ENCODE results near the gene STUB1. TPM values are rescaled to one million over a fixed set of nuclear protein-coding genes. Genes with fewer than 3 reads are reported as not detected.
"Not testable (repeated sequence)": the region's sequence is repeated elsewhere in the genome, so short reads cannot be mapped to it uniquely, and the experiment has no call there.

Gene STUB1
- polyA plus RNA-seq, 4 donors: 93.2 to 138 (median 122) TPM

DNA sequence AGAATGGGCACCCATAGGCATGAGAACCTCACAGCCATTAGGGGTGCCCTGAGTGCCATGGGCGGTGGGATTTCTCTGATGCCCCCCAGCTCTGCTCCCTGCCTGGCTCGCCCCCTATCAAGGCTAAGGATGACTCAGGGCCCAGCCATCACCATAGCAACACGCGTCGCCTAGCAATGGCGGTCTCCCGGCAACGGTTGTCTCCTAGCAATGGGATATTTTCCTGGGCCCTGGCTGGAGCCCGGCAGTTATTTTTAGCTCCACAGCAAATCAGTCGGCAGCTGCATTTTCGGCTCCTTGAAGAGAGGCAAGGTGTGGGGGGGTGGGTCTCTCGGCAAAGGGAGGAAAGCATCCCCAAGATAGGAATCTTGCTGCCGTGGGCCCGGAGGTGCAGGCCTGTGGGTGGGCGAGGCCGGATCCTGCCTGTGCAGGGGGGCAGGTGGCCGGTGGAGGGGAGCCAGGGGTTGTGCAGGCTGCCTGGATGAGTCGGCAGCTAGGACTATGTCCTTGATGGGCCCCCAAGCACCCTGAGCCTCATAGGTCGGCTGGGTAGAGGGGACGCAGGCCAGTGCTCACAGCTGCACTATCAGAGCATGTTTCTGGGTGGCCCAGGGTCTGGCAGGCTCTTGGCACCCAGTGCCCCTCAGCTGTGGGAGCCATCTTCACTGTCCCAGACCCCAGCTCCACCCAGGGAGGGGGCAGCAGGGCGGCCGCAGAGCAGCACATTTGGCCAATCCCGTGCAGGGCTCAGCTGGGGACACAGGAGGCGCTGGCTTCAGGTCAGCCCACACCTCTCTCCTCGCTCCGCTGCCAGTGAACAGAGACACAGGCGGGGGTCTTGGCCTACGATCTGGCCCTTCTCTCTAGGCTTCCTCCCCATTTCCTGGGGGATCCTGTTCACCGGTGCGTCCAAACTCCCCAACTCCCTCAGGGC, 29.6 kb downstream of the STUB1 start:
- DNase-seq (ENCODE audit: low read depth in 4 of 4, low spot score in 3 of 4): no peak

DNA sequence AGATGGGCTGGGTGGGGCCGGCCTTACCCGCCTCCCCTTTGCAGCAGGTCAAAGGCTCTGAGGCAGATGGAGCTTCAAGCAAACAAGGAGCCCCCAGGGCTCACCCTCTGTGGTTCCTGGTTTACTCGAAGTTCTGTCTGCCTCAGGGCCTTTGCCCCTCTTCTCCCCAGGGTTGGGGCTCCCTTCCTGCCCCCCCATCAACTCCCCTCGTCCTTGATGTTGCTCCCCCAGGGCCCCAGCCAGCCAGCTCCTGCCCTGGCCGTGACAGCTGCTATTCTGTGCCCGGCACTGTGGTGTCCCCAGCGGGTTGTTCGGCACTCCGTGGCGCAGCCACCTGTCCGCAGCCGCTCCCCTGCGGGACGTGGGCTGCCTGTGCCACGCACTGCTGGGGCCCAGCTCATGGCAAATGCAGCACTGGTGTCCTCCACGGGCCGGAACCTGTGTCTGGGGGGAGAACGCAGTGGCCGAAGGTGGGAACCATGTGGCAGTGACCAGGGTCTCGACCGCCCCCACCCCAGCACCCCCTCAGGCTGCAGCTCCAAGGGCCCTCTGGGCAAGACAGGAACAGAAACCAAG, 30.4 kb downstream of the STUB1 start:
- DNase-seq (ENCODE audit: low read depth in 4 of 4, low spot score in 3 of 4): no peak

- no peak for DNase-seq (ENCODE audit: low read depth in 4 of 4, low spot score in 3 of 4)
Observed at GRCh38 chr16:711084-711483, 30.9 kb downstream of the STUB1 start.

DNA sequence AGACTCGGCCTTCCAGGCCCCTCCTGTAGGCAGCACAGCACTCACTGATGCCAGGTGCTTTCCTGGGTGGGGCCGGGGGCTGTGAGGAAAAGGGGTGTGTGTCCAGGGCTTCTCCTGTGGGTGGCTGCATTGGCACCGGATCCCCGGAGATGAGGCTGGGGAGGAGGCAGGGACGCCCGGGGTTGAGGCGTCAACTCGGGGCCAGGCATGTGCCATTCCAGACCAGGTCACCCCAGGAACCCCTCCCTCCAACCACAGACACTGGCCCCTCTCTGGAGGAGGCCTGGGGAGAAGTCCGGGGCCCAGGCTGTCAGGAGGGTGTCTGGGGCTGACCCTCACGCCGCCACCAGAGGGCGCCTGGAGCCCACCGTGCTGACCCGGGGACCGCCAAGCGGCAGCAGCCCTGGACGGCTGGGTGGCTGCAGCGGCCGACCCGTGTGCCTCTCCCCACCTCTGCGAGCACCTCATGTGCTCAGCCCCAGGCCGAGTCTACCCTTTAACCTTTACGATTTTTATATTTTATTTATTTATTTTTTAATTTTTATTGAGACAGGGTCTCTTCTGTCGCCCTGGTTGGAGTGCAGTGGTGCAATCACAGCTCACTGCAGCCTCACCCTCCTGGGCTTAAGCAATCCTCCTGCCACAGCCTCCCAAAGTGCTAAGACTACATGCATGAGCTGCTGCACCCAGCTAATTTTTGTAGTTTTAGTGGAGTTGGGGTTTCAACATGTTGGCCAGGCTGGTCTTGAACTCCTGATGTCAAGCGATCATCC, 31.5 kb downstream of the STUB1 start:
- no peak for DNase-seq (ENCODE audit: low read depth in 4 of 4, low spot score in 3 of 4)

DNA sequence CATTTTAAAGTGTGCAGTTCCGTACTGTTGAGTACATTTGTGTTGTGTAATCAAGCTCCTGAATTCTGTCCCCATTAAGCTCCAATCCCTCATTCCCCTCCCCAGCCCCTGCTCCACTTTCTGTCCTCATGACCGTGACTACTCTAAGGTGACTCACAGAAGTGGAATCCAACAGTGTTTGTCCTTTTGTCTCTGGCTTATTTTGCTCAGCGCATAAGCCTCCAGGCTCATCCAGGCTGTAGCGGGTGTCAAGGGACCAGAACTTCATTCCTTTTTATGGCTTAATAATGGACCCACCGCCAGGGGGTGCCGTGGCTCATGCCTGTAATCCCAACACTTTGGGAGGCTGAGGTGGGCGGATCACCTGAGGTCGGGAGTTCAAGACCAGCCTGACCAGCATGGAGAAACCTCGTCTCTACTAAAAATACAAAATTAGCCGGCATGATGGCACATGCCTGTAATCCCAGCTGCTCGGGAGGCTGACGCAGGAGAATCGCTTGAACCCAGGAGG, 32.6 kb downstream of the STUB1 start:
- DNase-seq (ENCODE audit: low read depth in 4 of 4, low spot score in 3 of 4): not testable (repeated sequence)

DNA sequence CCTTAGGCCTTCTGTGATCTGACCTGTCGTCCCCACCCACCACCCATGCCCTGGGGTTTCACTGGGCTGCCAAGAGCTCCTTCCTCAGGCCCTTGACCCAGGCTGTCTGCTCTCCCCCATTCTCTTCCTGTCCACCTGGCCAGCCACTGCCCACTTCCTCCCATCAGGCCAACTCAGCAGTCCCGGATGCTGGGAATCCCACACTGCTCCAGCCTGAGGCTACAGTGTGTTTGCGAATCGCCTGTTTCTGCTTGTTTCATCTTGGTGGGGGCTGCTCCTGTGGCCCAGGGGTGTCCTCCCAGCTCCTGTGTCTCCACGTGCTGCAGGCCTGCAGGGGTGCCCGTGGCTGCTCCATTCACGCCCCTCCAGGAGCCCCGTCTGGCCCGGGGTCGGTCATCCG, 33.9 kb downstream of the STUB1 start:
- DNase-seq (ENCODE audit: low read depth in 4 of 4, low spot score in 3 of 4): no peak

GRCh38 chr16:714558-715476, 34.6 kb downstream of the STUB1 start, which contains the start of gene METRN:
METRN (plus strand) TSS chr16:715118; CDS start chr16:715290, 172 bp downstream.
- peak in 3 of 4 donors; percentile 70 to 79 (median 72) for DNase-seq (ENCODE audit: low read depth in 4 of 4, low spot score in 3 of 4)

- DNase-seq (ENCODE audit: low read depth in 4 of 4, low spot score in 3 of 4): no peak
Observed at GRCh38 chr16:715477-716199, 35.4 kb downstream of the STUB1 start.

- no peak for DNase-seq (ENCODE audit: low read depth in 4 of 4, low spot score in 3 of 4)
Observed at GRCh38 chr16:716200-716568, 36.0 kb downstream of the STUB1 start.

DNA sequence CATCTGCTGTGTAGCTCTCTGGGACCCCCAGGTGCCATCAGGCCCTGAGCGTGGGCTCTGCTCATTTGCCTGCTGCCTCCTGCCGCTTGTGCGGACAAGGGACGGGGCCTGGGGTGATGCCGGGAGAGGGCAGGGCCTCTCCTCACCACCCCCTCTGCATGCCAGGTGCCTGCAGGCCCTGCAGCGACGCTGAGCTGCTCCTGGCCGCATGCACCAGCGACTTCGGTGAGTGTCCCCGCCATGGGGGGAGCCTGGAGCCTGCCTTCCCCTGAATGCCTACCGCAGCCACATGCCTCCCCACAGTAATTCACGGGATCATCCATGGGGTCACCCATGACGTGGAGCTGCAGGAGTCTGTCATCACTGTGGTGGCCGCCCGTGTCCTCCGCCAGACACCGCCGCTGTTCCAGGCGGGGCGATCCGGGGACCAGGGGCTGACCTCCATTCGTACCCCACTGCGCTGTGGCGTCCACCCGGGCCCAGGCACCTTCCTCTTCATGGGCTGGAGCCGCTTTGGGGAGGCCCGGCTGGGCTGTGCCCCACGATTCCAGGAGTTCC, 36.6 kb downstream of the STUB1 start:
- no peak for DNase-seq (ENCODE audit: low read depth in 4 of 4, low spot score in 3 of 4)

DNA sequence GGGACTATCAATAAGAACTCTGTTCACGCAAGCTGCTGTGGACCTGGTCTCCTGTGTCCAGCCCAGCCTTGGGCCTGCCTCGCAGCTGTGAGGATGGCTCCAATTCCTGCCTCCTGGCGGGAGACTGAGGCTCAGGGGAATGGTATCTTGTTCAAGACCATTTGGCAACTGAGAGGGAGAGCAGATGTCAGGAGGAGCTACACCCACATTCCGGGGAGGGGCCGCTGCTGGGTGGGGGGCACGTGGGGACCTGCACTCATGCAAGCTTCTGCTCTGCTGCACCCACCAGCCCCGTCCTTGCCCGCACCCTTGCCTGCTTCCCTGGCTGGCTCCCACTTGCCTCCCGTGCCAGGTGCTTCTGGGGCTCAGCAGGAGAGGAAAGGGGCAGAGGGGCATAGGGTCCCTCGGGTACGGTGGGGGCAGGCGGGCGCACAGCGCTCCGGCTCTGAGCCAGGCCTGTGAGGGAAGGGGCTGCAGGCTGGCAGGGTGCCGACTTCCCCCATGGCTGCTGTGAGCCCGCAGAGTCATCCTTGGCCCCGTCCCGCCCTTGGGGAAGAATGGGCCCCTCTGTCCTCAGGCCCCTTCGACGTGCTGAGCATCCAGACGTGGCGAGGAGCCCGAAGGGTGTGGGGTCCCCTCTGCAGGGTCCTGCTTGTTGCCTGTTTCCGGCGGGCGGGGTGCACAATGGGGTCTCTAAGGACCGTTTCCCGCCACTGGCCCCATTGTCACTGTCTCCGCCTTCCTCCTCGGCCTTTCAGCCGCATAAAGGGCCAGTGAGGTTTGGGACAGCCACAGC, 37.4 kb downstream of the STUB1 start:
- DNase-seq (ENCODE audit: low read depth in 4 of 4, low spot score in 3 of 4): no peak

DNA sequence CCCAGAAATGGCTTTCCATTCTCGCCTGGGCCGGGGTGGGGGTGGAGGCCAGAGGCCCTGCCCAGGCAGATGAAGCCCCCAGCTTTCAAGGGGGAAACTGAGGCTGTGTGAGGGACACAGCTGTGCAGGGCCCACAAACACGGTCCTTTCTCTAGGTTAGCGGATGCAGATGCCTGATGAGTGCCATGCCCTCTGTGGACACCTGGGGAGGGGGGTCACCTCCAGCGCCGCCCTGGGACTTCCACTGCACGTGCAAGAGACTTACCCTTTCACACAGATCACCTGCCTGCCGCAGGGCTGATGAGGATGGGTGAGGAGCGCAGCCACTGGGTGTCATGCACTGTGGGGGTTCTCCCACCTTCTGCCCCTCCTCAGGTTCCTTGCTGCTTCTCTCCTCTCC, 38.2 kb downstream of the STUB1 start:
- DNase-seq (ENCODE audit: low read depth in 4 of 4, low spot score in 3 of 4): no peak

DNA sequence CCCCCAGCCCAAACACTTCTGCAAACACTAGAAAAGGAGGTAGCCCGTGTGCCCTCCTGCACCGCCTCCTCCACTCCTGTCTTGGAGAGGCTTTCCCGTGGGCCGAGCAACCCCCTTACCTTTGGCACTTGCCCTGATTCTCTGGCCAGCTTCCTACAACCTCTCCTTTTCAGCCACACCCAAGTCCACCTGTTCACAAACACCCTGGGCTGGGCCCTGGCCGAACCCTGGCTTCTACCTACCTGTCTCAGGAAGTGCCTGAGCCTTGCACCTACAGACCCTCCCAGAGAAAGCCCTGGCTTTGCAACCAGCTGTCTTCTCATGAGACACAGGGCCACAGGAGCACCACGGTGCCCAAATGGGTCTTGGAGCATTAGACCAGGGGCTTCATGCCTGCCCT, 38.7 kb downstream of the STUB1 start:
- no peak for DNase-seq (ENCODE audit: low read depth in 4 of 4, low spot score in 3 of 4)

GRCh38 chr16:719815-720446, 39.7 kb downstream of the STUB1 start:
- no peak for DNase-seq (ENCODE audit: low read depth in 4 of 4, low spot score in 3 of 4)

GRCh38 chr16:720447-720989, 40.3 kb downstream of the STUB1 start:
- no peak for DNase-seq (ENCODE audit: low read depth in 4 of 4, low spot score in 3 of 4)

DNA sequence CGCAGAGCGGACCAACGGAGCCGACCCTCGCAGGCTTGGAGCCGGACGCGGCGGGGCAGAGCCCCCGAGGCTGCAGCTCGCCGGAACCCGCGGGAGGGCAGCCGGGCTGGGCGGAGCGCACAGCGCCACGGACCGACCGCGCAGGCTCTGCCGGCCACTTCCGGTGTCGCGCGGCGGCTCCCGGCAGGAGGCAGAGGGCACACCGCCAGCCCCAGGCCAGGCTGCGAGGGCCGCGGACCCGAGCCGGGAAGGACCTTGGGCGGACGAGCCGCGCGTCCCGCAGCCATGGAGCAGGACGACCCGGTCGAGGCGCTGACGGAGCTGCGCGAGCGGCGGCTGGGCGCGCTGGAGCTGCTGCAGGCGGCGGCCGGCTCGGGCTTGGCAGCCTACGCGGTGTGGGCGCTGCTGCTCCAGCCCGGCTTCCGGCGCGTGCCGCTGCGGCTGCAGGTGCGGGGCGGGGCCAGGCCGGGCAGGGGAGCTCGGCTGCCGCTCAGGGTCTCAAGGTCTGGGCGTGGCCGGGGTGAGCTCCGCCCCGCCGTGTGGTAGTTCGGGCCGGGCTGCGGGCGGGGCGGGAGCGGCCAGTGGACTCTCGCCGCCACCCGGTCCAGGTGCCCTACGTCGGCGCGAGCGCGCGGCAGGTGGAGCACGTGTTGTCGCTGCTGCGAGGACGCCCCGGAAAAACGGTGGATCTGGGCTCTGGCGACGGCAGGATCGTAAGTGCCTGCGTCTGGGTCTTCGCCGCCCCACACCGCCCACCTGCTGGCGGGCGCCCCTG, 41.0 kb downstream of the STUB1 start, which contains the start of gene ANTKMT:
TSS of gene ANTKMT (plus strand) at position 157 of the 775 bp plus-strand sequence. CDS start at position 286, 129 bp downstream.
- DNase-seq (ENCODE audit: low read depth in 4 of 4, low spot score in 3 of 4): peak in 2 of 4 donors; percentile 70 to 75
